Limb (tissue), 2 donors: ENCODE results near the gene TTC39A.

Experiments used
- DNase-seq, 2 donors: peaks; one replicate each; pipeline ENCODE4 v3.0.0-alpha.2; 2016; ENCODE audit errors: extremely low spot score in 2 of 2

The TTC39A gene

DNA sequence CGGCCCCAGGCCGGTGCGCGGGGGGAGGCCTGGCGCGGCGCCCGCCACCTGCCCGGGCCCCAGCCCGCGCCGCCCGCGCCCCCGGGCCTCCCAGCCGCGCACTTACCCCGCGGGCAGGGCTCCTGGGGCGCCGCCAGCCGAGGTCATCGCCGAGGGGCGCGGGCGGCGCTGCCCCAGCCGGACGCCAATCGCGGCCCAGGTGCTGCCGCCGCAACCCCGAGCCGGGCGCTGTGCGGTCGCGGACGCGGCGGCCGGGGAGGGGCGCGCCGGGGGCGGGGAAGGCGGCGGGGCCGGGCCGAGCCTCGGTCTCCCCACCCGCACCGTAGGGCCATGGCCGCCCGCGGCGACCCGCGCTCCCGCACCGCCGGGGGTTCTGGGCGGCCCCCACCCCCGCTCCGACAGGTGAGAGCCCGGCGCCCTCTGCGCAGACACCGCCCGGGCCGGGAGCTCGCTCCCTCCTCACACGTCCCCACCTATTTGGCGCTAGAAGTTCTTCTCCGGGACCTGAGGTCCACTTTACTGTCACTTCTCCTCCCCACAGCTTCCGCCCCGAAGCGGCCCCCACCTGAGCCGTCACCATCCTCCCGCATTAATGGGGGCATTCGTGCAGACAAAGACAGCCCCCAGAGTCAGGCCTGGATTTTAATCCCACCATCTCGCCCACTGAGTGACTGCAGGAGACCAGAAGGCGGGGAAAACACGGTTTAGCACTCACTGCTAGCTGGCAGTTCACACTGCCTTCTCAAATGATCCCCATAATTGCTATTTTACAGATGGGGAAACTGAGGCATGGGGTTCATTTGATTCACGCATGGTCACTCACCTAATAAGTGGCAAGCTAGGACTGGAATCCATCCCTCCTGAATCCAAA is at the start of gene TTC39A:
TSS of gene TTC39A (minus strand) at position 232 of the 871 bp plus-strand sequence. CDS start at position 147, 85 bp downstream.
- peak in 1 of 2 donors; percentile 38 for DNase-seq

DNA sequence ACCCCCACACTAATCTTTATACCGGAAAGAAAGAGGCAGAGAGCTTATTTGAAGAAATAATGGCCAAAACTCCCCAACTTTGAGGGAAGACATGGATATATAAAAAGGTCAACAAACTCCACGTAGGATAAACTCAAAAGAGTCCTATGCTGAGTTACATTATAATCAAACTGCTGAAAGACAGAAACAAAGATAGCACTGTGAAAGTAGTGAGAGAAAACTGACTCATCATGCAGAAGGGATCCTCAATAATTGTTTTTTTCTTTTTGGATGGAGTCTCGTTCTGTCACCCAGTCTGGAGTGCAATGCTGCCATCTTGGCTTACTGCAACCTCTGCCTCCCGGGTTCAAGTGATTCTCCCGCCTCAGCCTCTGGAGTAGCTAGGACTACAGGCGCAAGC is 48.5 kb upstream of the TTC39A start:
- no peak for DNase-seq

DNA sequence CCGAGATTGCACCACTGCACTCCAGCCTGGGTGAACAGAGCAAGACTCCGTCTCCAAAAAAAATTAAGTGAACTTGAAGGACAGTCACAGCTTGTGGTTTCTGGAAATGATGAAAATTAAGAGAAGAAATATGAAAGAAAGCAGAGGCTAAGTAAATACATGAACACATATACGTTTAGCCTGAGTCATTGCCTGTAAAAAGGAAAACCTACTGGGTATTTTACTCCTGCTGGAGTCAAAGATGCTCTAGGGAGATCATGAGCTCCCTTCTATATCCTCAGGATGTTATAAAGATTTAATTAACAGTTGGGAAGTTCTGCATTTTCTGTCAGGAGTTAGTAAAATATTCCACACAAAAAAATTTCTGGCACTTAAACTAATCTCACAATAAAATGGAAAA is 43.5 kb upstream of the TTC39A start:
- no peak for DNase-seq

DNA sequence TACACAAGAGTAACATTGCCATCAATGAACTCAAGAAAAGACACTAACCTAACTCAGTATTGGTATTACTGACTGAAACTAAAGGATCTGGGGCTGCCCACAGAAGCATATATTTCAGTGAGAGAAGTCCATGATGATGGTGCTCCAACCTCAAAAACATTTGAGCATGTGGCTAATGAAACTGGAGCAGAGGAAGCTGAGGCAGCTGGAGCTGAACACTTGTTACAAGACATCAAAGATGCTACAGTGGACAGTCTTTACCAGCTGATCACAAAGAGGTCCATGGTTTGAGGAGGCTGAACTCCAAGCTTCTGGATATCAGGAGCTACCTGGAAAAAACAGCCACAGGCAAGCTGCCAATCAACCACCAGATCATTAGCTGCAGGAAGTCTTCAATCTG is 42.2 kb upstream of the TTC39A start:
- DNase-seq = no peak

DNA sequence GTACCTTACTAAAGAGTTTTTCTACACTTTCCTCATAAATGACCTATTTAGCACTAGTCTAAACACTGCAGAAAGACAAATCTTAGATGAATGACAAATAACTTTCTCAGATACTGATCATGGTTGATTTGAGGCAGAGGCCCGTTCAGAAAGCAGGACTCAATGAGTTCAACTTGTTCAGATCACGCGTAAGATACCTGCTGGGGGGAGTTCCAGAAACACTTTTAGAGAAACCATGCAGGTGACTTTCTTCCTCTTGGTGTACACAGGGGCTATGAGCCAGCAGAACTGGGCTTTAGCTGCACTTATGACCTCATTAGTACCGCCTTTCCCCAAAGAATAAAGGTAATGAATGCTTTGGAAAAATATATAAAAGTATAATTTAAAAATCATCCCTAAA is 38.8 kb upstream of the TTC39A start:
- DNase-seq = no peak

DNA sequence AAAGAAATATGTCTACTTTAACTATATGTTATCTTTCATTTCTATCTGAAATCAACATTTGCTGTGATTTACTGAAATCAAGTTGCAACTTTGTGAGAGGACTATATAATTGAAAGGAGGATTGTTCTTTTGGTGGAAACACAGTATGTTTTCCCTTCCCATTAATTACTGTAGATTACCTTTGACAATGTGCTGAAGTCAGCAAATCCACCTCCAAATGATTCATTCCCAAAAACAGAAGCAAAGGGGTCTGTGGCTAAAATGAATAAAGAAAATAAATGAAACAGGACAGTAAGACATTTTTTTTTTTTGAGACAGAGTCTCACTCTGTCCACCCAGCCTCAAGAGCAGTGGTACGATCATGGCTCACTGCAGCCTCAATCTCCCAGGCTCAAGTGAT is 35.4 kb upstream of the TTC39A start:
- no peak for DNase-seq

DNA sequence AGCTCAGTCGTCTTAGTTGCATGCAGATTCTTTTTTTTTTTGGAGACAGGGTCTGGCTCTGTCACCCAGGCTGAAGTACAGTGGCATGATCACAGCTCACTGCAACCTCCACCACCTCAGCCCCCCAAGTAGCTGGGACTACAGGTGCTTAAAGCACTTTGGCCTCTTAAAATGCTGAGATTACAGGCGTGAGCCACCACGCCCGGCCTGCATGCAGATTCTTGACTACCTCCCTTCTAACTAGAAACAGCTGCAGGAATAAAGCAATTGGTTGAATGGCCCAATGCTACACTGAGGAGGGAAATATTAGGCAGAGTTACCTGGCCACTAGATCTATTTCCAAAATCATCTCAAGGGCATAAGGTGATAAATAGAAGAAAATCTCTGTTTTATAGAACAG is 29.5 kb upstream of the TTC39A start:
- DNase-seq = no peak

DNA sequence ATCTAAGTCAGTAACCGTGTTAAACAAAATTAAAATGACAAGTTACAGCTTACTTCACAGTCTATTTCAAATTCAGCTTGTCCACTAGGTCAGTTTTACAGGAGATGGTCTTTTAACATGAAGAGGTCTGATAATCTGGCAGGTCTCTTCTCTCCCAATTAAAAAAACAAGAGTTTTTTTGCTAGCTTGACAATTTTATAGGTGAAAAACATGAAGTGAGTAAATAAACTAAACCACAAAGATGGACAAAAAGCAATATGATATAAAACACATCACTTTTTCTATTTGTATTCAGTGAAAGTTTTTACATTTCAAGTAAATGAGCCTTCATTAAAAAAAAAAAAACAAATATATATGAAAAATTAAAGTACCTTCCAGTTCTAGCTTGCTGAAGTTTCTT is 25.0 kb upstream of the TTC39A start:
- DNase-seq = no peak

DNA sequence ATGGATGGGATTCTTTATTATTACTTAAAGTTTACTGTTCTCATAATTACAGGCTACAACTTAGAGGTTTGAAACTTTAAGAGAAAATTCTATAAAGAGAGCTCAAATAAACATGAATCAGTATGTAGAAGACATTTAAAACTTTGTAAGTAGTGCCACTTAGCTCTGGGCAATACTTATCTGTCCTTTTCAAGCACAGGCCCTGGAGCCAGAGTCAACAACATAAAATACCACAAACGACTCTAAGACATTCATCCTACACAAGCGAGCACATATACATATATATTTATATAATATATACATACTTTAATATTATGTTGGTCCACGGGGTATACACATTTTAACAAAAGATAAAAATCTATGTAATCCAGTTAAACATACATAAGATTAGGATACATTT is 24.1 kb upstream of the TTC39A start:
- no peak for DNase-seq

DNA sequence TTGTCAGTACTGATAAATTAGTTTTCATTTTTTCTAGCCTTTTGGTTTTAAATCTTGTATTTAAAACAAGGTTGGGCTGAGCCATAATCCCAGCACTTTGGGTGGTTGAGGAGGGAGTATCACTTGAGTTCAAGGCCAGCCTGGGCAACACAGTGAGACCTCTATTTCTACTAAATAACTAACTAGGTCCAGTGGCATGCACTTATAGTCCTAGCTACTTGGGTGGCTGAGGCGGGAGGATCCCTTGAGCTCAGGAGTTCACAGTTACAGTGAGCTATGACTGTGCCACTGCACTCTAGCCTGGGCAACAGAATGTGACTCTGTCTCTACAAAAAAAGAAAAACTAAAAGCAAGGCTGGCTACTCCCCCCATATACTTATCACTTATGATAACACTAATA is 21.5 kb upstream of the TTC39A start:
- DNase-seq = no peak

DNA sequence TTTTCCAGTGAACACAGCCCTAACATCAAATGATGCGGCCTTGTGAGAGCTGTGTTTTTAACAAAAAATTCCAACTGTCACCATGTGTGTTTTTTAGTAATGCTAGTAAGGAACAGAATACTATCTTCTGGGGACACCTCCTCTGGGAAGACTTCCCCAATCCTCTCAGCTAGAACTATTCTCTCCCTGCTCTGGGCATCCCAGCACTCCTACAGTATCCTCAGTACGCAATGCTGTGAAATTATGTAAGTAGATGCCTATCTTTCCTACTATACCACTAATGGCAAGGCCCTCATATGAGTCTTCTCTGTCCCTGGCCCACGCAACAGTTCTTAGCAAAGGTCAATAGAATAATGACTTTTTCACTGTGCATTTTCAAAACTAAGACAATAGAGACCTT is 19.5 kb upstream of the TTC39A start:
- DNase-seq = no peak

DNA sequence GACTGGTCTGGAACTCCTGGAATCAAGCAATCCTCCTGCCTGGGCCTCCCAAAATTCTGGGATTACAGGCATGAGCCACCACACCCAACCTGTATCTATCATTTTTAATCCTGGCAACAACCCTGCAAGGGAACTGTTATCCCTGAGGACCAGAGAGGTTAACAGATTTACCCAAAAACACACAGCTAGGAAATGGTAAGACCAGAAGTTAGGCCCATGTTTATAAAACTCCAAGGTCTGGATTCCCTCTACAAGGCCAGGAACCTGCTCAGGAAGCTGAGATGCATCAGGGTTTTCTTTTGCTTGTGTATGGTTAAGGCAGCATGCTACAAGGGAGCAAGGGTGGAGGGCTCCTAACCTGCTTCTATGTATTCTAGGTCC is 17.8 kb upstream of the TTC39A start:
- DNase-seq = no peak

DNA sequence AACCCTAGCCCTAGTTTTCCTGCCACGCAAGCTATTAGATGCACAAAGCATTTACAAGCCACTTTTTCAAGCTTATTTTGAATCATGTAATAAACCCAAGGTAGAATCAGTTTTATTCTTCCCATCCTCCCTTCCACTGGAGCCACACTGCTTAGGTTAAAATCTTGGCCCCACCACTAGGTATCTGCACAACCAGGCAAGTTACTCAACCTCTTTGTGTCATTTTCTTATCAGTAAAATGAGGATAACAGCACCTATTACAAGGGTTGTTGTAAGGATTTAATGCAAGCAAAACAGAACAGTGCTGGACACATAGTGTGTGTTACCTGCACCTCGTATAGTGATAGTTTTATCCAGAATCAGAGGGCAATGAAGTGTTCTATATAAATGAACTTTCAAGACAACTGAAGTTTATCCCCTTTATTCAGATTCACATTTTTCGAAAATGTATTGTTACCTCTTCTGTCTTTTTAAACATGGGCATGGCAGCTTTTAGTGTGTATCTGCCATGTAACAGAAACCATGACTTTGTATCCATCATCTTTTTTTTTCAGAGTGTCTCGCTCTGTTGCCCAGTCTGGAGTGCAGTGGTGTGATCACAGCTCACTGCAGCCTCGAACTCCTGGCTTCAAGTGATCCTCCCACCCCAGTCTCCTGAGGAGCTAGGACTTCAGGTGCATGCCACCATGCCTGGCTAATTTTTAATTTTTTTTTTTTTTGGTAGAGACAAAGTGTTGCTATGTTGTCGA is 17.2 kb upstream of the TTC39A start:
- DNase-seq = no peak

DNA sequence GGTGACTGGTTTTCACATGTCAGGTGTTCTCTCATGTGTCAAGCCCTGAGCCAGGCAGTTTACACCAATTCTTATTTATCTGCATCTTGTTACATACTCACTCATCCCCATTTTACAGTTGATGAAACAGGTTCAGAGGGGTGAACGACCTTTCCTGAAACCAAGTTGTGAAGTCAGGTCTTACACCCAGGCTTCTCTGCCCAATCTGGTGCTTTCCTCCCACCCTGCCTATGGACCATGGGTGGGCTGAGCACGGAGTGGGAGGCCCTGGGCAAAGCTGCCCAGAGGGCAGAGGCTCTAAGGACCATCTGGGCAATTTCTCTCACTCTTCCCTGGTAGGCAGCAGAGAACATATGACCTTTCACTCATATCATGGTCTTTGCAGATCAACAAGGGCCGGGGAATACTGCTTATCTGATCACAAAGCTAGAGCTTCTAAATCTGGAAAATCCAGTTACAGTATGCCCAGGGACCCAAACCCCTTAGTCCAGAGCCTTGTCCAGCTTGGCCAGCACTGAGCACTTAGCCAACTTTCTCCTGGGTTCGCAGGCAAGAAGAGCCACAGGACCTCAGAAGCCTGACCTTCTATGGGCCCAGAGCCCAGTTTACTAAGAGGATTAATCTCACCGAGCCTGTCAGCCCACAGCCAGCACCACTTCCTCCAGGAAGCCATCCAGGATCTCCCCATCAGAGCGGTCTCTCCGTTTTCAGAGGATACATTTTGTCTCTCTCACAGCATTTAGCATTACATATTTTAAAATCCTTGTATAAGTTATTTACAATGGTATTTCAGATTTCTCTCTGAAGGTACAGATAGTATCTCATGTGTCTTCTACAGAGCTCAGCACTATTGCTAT is 16.0 kb upstream of the TTC39A start:
- no peak for DNase-seq

DNA sequence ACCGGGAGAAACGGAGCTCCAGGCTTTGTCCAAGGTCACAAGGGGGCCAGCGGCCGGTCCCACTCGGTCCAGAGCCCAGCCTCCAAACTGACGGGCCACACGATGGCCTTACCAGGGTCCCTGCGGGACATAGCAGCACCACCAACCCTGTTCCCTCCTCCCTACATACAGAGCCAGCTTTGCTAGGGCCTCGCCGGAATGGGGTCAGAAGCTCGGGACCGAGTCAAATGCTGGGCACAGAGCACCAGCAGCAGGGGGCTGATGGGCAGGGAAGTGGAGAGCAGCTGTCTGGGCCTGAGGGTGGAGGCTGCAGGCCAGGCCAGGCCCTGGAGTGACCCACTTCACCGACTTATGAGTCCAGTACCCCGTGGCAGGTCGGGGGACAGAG is 14.9 kb upstream of the TTC39A start:
- no peak for DNase-seq

DNA sequence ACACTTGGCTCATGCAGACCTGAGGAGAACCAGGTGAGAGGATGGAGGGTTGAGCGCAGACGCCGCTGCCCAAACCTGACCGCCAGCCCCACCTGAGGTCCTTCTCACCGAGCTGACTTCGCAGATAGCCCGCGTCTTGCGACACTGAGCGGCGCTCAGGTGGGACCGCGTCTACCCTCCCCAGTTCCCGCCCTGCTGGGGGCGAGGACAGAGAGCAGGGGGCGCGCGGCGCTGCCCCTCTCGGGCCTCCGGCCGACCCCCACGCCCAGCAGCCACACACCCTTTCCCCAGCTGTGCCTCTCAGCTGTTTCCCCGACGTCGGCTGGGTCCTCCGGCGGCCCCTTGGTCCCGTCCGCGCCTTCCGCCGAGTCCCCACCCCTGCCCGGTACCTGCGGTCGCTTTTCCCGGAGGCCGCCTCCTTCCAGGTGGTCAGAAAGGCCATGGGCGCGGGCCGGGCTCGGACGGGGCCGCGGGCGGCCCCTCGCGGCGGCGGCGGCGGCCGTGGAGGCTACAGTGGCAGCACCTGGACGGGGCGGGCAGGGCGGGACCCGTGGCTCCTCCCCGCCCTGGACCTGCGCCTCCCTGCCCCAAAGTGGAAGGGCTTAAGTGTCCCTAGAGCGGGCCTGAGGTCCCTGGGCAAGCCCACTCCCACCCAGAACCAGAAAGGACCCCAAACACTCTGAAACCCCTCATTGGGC is 14.4 kb upstream of the TTC39A start:
- DNase-seq = peak in 1 of 2 donors; percentile 44

DNA sequence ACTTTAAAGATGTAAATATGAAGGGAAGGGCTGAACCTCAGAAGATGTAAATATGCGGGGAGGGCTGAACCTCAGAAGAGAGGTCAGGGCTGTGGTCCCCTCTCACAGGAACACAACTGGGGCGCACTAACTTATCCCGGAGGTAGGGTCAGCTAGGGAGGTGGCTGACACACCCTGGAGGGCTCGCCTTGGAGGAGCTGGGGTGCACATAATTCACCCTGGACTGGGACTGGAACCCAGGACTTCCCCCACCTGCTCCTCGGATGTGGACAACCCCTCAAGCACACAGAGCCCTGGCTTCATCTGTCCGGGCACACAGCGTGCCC is 13.9 kb upstream of the TTC39A start:
- DNase-seq = no peak

DNA sequence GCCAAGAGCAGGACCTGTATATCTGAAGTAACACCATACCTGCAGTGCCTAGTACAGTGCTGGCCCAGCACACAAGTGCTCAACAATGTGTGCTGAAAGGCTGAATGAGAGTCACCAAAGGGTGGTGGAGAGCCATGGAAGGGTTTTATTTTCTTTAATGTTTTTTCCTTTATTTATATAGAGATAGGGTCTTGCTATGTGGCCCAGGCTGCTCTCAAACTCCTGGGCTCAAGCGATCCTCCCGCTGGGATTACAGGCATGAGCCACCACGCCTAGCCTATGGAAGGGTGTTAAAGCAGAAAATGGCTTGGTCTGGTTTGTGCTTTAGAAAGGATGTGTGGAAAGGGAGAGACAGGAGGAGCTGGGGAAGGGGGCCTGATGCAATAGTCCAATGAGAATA is 13.3 kb upstream of the TTC39A start:
- no peak for DNase-seq

DNA sequence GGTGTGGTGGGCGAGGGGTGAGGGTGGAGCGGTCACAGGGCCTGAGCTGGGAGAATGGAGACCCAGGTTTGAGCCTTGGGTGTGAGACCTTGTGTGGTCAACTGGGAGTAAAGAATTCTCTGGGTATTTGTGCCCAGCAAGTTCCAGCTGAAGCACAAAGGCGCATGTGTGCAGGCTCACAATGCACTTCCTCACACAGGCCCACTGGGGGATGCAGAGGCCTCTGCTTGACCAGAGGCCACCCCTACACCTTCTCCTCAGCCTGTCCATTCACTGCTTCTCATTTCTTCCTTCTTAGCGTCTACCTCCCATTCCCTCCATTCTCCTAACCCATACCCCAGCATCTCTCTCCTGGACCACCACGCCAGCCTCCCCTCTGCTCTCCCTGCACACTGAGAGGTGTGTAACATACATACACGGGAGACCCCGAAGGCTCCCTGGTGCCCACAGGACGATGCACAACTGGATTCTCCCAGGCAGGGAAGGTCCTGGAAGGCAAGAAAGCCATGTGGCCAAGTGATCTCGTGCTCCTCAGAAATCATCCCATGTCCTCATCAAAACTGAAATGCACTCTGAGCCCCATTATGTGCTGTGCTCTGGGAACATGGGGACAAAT is 12.3 kb upstream of the TTC39A start:
- no peak for DNase-seq

DNA sequence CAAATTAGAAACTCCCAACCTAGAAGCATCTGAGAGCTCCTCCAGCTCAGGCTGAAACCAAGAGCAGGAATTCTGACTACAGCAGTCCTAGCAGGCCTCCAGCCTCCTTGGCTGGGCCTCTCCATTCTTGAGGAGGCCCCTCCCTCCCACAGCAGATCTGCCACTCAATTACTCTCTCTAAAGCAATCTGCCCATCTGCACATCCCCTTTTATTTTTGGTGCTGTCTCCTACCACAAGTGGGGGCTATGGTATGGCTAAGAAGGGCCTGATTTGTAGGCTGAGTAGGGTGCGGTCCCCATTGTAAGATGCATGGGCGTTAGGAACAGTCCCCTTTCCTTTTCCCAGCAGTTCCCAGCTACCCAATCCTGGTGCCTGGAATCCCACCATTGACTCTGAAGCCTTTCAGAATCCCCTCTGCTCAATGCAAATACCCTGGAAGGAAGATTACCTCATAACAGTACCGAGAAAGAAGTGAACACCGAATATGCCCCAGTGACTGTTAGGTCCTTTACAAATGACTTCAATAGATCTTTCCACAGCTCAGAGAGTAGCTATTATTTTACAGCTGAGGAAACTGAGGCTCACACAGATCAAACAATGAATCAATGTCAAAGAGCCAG is 11.6 kb upstream of the TTC39A start:
- DNase-seq = no peak

DNA sequence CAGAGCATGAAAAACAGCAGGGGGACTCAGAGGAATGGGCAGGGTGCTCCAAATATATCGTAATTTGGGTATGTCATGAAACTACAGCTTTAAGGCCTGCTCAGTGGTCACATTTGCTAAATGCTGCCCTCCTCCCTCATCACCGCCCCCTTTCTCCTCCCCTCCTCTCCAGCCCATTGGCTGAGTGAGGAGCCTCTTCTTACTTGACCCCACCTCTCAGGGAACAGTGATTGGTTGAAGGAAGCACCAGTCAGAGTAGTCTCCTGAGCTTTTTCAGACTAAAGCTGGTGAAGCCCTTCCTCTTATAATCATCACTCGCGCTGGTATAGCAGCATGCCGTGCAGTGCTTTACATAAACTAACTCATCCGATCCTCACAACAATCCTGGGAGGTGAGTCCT is 10.0 kb upstream of the TTC39A start:
- DNase-seq = no peak
